Measurements from ENCODE around the gene BBS12.

BBS12 gene

GRCh38 chr4:122788935-122789334 lies 56.4 kb downstream of the BBS12 start (continued):
- TF ChIP-seq PATZ1 (CRISPR knock-in tag; IDR thresholded peaks at IDR 0.05; ENCODE audit: borderline replicate concordance) (no peak), ZNF8 (CRISPR knock-in tag; IDR thresholded peaks at IDR 0.05) (no peak), SNAI2 (CRISPR knock-in tag; IDR thresholded peaks at IDR 0.05) (no peak), GLIS3 (CRISPR knock-in tag; IDR thresholded peaks at IDR 0.05) (no peak), ZFP30 (CRISPR knock-in tag; IDR thresholded peaks at IDR 0.05) (no peak), CREB5 (CRISPR knock-in tag; IDR thresholded peaks at IDR 0.05; ENCODE audit: low read depth) (no peak), TSHZ2 (CRISPR knock-in tag; IDR thresholded peaks at IDR 0.05) (no peak)

GRCh38 chr4:122793811-122794210 lies 61.3 kb downstream of the BBS12 start:
- no peak for ATAC-seq
- no peak for TF ChIP-seq SNAI2 (CRISPR knock-in tag; IDR thresholded peaks at IDR 0.05)
- no peak for TF ChIP-seq OSR1 (CRISPR knock-in tag; IDR thresholded peaks at IDR 0.05)
- TF ChIP-seq ZNF565 (CRISPR knock-in tag; conservative IDR thresholded peaks at IDR 0.05; ENCODE audit: low read depth): no peak
- no peak for TF ChIP-seq BACH2 (CRISPR knock-in tag; IDR thresholded peaks at IDR 0.05; ENCODE audit: borderline replicate concordance)
- no peak for TF ChIP-seq RARB (CRISPR knock-in tag; IDR thresholded peaks at IDR 0.05)
- TF ChIP-seq PPARA (CRISPR knock-in tag; IDR thresholded peaks at IDR 0.05; ENCODE audit: borderline replicate concordance): no peak
- no peak for TF ChIP-seq POU6F1 (CRISPR knock-in tag; IDR thresholded peaks at IDR 0.05; ENCODE audit: borderline replicate concordance, low read depth)
- no peak for TF ChIP-seq GLIS3 (CRISPR knock-in tag; IDR thresholded peaks at IDR 0.05)
- TF ChIP-seq PATZ1 (CRISPR knock-in tag; IDR thresholded peaks at IDR 0.05; ENCODE audit: borderline replicate concordance): no peak
- no peak for TF ChIP-seq ISL1 (CRISPR knock-in tag; IDR thresholded peaks at IDR 0.05)
- no peak for TF ChIP-seq TOX (CRISPR knock-in tag; IDR thresholded peaks at IDR 0.05; ENCODE audit: borderline replicate concordance)
- no peak for TF ChIP-seq CREB5 (CRISPR knock-in tag; IDR thresholded peaks at IDR 0.05; ENCODE audit: low read depth)
- TF ChIP-seq ZNF8 (CRISPR knock-in tag; IDR thresholded peaks at IDR 0.05): no peak
- no peak for TF ChIP-seq CSDC2 (CRISPR knock-in tag; IDR thresholded peaks at IDR 0.05)

Data from SK-N-SH treated with all-trans-retinoic acid at 6 μM for 48 hours (cell line).